CD4-positive, alpha-beta T cell treated with Interleukin-1 beta for 1 hour (primary cell): ENCODE data around the gene RS1.

Source experiments
- DNase-seq, 2 donors: peaks; one replicate each; pipeline ENCODE4 v3.0.0-alpha.2; 2020 to 2022

RS1 gene

GRCh38 chrX:18672008-18672407 lies at the start of gene RS1:
Gene RS1 (minus strand): TSS chrX:18672108. CDS start chrX:18672068, 40 bp downstream.
- DNase-seq = no peak

GRCh38 chrX:18719852-18720251 lies 47.9 kb upstream of the RS1 start:
- DNase-seq = no peak

DNA sequence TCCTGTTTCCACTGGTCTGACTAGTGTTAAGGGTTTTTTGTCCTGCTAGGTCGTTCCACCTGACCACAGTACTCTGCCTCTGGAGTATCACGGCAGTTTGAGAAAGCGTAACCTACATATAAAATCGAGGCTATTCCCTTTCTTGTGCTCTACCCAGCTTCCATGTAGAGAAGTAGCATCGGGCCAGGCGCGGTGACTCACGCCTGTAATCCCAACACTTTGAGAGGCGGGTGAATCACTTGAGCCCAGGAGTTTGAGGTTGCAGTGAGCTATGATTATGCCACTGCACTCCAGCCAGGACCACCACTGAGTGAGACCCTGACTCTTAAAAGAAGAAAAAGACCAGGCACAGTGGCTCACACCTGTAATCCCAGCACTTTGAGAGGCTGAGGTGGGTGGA lies 43.0 kb upstream of the RS1 start:
- DNase-seq = no peak

DNA sequence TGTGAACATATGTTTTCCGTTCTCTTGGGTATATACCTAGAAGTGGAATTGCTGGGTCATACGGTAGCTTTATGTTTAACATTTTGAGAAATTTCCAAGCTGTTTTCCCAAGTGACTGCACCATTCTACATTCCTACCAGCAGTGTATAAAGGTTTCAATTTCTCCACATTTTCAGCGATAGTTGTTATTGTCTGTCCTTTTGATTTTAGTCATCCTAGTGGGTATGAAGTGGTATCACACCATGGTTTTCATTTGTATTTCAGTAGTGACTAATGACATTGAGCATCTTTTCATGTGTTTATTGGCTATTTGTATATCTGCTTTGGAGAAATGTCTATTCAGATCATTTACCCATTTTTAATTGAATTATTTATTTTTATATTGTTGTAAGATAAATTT lies 37.9 kb upstream of the RS1 start:
- DNase-seq = no peak

DNA sequence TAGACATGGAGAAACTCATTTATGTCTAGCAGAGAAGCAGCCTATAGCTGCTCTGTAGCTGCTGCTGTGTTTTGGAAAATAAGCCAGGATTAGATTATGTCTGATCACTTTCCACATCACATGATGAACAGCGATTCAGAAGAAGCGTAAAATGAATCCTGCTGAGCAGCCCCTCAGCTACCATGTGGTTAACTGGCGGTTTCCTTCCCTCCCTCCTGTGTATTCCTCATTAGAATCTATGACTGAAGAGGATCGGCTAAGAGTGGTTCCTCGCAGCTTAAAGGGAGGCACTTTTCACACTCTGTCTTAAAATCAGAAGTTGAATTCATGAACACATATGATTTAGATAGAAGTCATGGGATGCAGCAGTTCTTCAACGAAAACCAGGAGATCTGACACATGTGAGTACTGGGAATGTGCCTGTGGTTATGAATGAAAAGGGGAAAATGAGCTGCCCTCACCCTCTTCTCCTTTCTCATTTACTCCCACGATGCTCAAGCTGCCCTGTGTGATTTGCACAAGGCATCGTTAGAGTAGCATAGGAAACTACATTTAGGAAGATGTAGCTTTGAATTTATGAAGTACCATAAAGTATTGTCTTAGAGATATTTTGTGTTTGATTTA lies 35.6 kb upstream of the RS1 start, which contains the start of gene PPEF1:
PPEF1 (plus strand) TSS at position 220 of the 624 bp plus-strand sequence; CDS start at position 356, 136 bp downstream.
- DNase-seq = no peak

GRCh38 chrX:18702362-18703195 lies 30.7 kb upstream of the RS1 start:
- DNase-seq = no peak

GRCh38 chrX:18701621-18702361 lies 29.9 kb upstream of the RS1 start:
- DNase-seq = no peak

DNA sequence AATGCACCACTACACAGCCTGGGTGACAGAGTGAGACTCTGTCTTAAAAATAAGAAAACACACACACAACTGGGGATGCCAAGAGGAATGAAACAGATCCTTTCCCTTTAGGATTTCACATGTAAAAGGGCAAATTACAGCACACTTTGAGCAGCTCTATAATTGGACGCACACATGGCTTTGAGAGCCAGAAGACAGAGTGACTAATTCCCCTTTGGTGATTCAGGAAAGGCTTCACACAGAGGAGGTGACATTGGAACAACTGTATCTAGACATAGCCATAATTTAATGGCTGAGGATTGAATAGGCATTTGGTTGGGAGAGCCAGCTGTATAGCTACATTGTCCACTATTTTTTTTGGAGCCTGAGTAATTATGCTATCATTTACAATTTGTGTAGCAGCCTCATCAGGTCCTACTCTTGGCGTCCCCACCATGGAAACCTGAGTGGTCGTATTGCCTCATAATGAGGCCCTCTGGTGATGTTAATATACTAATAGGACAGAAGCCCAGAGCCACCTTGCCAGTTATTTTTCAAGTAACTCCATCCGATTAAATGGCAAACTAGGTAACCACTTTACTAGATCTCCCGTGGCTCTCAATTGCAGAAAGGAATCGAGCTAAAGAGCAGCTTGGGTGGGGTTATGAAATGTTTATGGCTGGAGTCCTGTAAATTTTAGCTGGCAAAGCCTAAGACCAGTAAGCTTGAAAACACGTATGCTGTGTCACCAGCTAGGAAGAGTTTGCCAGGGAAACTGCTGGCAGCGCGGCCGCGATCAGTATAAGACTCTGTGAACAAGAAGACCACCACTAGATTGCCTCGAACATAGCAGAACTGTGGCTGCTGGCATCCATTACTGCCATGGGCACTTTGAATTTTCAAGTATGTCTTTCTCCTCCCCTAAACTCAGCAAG lies 27.1 kb upstream of the RS1 start:
- DNase-seq = no peak

GRCh38 chrX:18696653-18697052 lies 24.7 kb upstream of the RS1 start:
- no peak for DNase-seq

DNA sequence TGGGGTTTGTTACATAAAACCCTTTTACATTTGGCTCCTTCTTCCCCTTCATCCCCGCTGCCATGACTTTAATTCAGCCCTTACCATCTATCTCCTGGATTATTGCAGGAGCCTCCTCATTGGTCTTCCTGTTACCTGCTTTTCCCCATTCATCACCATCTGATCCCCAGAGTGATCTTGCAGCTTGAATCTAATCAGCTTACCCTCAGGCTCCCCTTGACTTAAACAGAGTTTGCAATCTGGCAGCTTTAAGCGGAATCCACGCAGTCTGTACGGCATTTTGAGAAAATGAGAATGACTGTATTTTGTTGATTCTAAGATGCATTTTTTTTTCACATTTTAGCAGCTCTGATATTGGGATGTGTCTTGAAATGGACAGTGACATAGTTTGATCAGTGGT lies 20.6 kb upstream of the RS1 start:
- DNase-seq = no peak

GRCh38 chrX:18691431-18691830 lies 19.5 kb upstream of the RS1 start:
- no peak for DNase-seq

- no peak for DNase-seq
These were observed 16.1 kb upstream of the RS1 start for GRCh38 chrX:18687856-18688495.

DNA sequence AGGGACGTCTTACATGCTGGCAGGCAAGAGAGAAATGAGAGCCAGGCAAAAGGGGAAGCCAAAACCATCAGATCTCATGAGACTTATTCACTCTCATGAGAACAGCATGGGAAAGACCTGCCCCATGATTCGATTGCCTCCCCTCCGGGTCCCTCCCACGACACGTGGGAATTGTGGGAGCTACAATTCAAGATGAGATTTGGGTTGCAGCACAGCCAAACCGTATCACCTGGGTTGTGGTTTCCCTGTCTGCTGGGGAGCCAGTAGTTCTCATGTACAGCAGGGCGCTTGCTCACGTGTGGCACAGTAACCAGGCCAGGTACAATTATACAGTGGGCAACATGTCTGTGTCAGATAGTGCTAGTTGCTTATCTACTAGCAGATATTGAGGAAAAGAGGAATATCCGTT lies 11.1 kb upstream of the RS1 start:
- DNase-seq = no peak

DNA sequence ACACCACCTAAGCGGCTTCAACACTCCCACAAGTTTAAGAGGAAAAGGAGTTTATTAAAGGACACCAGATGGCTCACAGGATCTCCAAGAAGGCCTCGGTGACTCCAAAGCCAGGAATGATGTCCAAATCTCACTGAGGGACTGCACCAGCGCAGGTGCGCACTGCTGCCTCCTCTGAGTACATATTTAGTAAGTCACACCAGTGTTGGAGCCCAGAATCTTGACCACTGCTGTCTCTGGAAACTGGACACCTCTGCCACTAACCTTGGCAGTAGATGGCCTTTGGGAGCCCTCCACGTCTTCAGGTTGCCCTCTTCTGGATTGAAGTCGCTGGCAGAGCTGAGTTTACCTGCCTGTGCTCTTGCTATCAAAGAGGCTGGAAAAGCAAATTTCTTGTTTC lies 10.1 kb upstream of the RS1 start:
- DNase-seq = no peak

GRCh38 chrX:18677161-18677869 lies 5.4 kb upstream of the RS1 start:
- no peak for DNase-seq

DNA sequence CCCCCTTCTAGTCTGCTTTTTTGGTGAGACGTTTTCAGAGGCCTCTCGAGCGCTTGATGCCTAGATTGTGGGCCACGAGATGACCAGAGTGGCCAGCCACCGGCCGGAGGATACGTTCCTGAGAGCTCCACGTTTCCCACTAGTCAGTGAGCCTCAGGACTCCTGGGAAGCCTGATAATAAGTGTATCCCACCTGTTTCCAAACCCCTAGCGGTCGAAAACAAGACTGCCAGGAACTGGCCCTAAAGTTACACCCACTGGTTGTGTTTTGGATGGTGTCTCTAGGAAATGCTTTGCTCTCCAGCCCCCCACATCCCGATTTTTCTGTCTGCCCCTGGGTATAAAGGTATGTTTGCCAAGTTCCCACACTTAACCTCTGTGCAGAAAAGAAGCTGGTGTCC lies 4.6 kb upstream of the RS1 start:
- DNase-seq = no peak

GRCh38 chrX:18676050-18676449 lies 4.1 kb upstream of the RS1 start:
- DNase-seq = no peak

GRCh38 chrX:18674788-18675735 lies 3.2 kb upstream of the RS1 start:
- peak; percentile 83 to 89 for DNase-seq

- peak in 1 of 2 donors; percentile 14 for DNase-seq
These were observed 2.5 kb upstream of the RS1 start for GRCh38 chrX:18674417-18674787.
